GM19193 (cell line): Measurements from ENCODE around the gene CSRP1.

Experiments used
- POLR2A ChIP-seq: IDR thresholded peaks from 4 replicates; pipeline ENCODE4 v1.6.1; 2011; ENCODE audit not compliant: insufficient read depth, insufficient read length; ENCODE audit errors: extremely low read depth

The CSRP1 gene

GRCh38 chr1:201496296-201496690 lies 10.6 kb downstream of the CSRP1 start:
- TF ChIP-seq POLR2A = no peak

- no peak for TF ChIP-seq POLR2A
Observed at GRCh38 chr1:201495551-201496295, 11.2 kb downstream of the CSRP1 start.

GRCh38 chr1:201493757-201494617 lies 12.9 kb downstream of the CSRP1 start:
- no peak for TF ChIP-seq POLR2A

GRCh38 chr1:201491896-201492511 lies 14.9 kb downstream of the CSRP1 start:
- no peak for TF ChIP-seq POLR2A

GRCh38 chr1:201490708-201491131 lies 16.2 kb downstream of the CSRP1 start:
- TF ChIP-seq POLR2A = no peak

GRCh38 chr1:201489643-201490261 lies 17.2 kb downstream of the CSRP1 start:
- TF ChIP-seq POLR2A = no peak

GRCh38 chr1:201488830-201489589 lies 17.9 kb downstream of the CSRP1 start:
- no peak for TF ChIP-seq POLR2A

- no peak for TF ChIP-seq POLR2A
Observed at GRCh38 chr1:201487742-201488141, 19.2 kb downstream of the CSRP1 start.

- TF ChIP-seq POLR2A = no peak
Observed at GRCh38 chr1:201486187-201486586, 20.7 kb downstream of the CSRP1 start.

GRCh38 chr1:201485184-201485774 lies 21.6 kb downstream of the CSRP1 start:
- TF ChIP-seq POLR2A = no peak

- TF ChIP-seq POLR2A = no peak
Observed at GRCh38 chr1:201483373-201483949, 23.5 kb downstream of the CSRP1 start.

GRCh38 chr1:201482755-201483154 lies 24.2 kb downstream of the CSRP1 start:
- TF ChIP-seq POLR2A = no peak

GRCh38 chr1:201481761-201482493 lies 25.0 kb downstream of the CSRP1 start:
- no peak for TF ChIP-seq POLR2A

- TF ChIP-seq POLR2A = no peak
Observed at GRCh38 chr1:201481004-201481380, 25.9 kb downstream of the CSRP1 start.
